Urinary bladder (tissue), 4 donors: ENCODE measurements around the gene TSPAN1. TPM values are rescaled to one million over a fixed set of nuclear protein-coding genes. Genes with fewer than 3 reads are reported as not detected.
A peak's percentile ranks its signal among the peaks of the same experiment; 100 is the strongest.

Experiments
- DNase-seq: peaks from one replicate; pipeline ENCODE4 v3.0.0-alpha.2; 2015; ENCODE audit errors: extremely low spot score
- H3K27ac ChIP-seq: one replicate; pipeline ENCODE4 v1.5.1; 2013; ENCODE audit warnings: low read depth, mild to moderate bottlenecking, moderate library complexity
- H3K36me3 ChIP-seq: one replicate; pipeline ENCODE4 v1.6.1; 2013; ENCODE audit warnings: mild to moderate bottlenecking, moderate library complexity; ENCODE audit not compliant: insufficient read depth
- H3K4me1 ChIP-seq: one replicate; pipeline ENCODE4 v1.6.1; 2013; ENCODE audit warnings: mild to moderate bottlenecking, moderate library complexity; ENCODE audit not compliant: insufficient read depth
- H3K4me3 ChIP-seq: one replicate; pipeline ENCODE4 v1.5.1; 2013; ENCODE audit warnings: low read depth, low read length
- WGBS: extraction: QIAGEN DNeasy Blood & Tissue Kit; methylation state at CpG from one replicate; pipeline ENCODE4 v1.1.7; 2013; 5-methylcytosine and 5-hydroxymethylcytosine counted together
- polyA plus RNA-seq: library from polyadenylated mRNA; stranded (reverse); fragments of 200-250 nt; gene quantifications from one replicate; pipeline ENCODE4 v1.2.3, GENCODE V29; 2013
- total RNA-seq: library from RNA; depleted of rRNA; stranded (reverse); fragments of >200 nt; gene quantifications from one replicate; pipeline ENCODE4 v1.2.3, GENCODE V29; 2014
- donor health status: healthy with polysubstance abuse.
- donor health status: healthy.

TSPAN1 gene
- total and polyA plus RNA-seq, 2 donors = 7.9 to 56.5 TPM

DNA sequence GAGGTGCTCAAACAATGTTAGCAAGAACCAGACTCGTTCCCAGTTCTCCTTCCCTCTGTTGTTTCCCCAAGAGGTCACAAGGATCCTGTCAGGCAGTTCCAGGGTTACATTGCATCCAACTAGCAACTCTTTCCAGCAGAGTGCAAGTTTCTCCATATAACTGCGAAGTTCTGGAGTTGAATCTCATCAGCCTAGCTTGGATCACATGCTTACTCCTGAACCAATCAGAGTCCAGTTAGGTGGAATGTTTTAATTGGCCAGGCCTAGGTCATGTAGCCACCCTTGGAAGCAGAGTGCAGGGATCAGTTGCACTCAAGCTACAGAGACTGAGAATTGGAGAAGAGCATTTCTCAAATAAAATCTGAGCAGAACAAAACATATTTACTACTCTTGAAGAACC, 26.6 kb upstream of the TSPAN1 start:
- H3K27ac ChIP-seq = no peak overlapping the region
- H3K4me1 ChIP-seq = no peaks in the 10 kb centered on the region
- no peaks in the 10 kb centered on the region for H3K36me3 ChIP-seq
- H3K4me3 ChIP-seq = no peak overlapping the region
- 66% methylated on average over 2 of the region's 2 CpGs for WGBS
- DNase-seq = no peak

DNA sequence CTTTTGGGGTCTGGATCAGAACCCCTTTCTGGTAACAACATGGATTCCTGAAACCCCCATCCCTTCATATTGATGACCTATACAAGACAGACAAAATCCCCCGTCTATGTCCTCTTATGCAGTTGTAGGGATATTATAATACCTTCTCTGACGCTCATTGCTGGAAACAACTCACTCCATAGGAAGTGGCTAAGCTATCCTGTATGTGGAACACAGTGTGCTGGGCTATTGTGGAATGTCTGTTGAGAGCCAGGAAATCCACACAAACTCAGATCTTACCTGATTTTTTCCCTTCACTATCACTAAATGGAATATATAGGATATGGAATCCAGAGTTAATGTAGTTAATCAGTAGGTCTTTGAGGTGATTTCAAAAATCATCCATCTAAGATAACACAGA, 24.8 kb upstream of the TSPAN1 start:
- H3K4me3 ChIP-seq = no peak overlapping the region
- DNase-seq = no peak
- no peak overlapping the region for H3K27ac ChIP-seq
- 90% methylated on average over 2 of the region's 2 CpGs for WGBS
- no peaks in the 10 kb centered on the region for H3K4me1 ChIP-seq
- H3K36me3 ChIP-seq = no peaks in the 10 kb centered on the region

DNA sequence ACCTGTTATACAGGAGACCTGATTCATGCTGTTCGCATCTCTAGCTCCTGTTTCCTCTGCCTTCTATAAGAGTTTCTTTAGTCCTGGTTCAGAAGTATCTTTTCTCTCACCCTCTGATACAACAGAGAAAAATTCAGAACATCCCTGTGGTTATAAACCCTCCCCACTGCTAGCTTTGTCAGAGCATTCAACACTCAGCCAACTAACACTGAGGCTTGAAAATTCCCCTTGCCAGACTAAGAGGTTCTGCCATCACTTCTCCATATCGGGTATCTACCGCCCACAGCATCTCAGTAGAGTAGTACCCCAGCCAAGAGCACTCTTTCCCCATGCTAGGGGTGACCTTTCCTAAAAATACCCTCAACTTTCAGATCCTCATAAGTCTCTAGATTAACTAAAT, 22.9 kb upstream of the TSPAN1 start:
- whole genome bisulfite sequencing = 88% methylated on average over 3 of the region's 3 CpGs
- no peak for DNase-seq

DNA sequence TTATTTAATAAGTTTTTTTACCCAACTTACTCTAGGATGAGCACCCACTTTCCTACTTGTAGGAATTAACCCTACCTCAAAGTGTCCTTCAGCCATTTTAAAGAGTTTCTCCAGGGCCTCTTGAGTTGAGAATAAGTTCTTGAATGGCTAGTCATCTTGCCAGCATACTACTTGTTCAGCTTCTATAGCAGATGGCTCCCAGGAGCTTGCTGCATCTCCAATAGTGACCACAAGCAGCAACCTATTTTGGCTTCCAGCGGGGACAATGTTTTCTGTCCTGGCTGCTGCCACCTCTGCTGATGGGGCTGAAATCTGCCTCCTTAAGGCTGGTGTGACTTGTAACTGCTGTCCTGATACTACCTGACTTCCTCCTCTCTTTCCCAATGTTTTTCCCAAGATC, 21.7 kb upstream of the TSPAN1 start:
- 93% methylated on average over 1 of the region's 1 CpG for WGBS
- Histone ChIP-seq H3K4me1 (no peaks in the 10 kb centered on the region), H3K36me3 (no peaks in the 10 kb centered on the region), H3K4me3 (no peak overlapping the region), H3K27ac (no peak overlapping the region)
- DNase-seq = no peak

More for the DNA sequence above, 22.9 kb upstream of the TSPAN1 start:
- Histone ChIP-seq H3K36me3 (no peaks in the 10 kb centered on the region), H3K4me1 (no peaks in the 10 kb centered on the region), H3K4me3 (no peak overlapping the region), H3K27ac (no peak overlapping the region)

DNA sequence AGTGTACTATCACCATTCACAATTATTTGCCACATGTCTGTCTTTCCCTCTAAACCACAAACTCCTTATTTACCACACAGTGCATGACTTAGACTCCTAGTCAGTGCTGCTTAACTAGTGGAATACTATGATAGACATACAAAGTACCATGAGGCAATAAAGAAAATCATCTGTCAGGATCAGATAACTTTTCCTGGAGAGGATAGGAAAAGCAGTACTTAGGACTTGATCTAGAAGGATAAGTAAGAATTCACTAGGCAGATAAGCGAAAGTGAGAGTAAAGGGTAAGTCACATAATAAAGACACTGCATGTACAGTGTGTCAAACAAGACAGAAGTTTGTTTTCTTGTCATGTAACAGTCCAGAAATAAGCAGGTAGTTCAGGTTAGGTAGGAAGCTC, 21.2 kb upstream of the TSPAN1 start:
- 95% methylated on average over 1 of the region's 1 CpG for WGBS
- H3K36me3 ChIP-seq = no peaks in the 10 kb centered on the region
- no peak for DNase-seq
- no peak overlapping the region for H3K27ac ChIP-seq
- H3K4me1 ChIP-seq = no peaks in the 10 kb centered on the region
- no peak overlapping the region for H3K4me3 ChIP-seq

DNA sequence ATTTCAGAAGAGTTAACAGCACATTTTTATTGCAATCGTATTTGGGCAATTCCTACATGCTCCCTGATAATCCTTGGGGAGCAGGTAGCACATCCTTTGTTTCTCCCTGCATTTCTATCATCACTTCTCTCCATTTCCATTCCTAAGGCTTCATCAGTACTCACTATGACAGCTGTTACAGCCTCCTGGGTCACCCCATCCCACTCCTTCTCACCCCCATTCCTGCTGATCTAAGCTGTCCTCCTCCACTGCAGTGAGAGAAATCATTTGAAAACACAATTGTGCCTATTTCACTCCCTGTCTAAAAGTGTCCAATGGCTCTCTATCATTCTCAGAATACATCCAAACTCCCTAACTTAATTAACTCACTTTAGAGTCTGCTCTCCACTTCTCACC, 17.0 kb upstream of the TSPAN1 start:
- DNase-seq = no peak
- H3K4me1 ChIP-seq = no peaks in the 10 kb centered on the region
- 87% methylated on average over 1 of the region's 1 CpG for WGBS
- no peak overlapping the region for H3K27ac ChIP-seq
- no peaks in the 10 kb centered on the region for H3K36me3 ChIP-seq
- H3K4me3 ChIP-seq = no peak overlapping the region

DNA sequence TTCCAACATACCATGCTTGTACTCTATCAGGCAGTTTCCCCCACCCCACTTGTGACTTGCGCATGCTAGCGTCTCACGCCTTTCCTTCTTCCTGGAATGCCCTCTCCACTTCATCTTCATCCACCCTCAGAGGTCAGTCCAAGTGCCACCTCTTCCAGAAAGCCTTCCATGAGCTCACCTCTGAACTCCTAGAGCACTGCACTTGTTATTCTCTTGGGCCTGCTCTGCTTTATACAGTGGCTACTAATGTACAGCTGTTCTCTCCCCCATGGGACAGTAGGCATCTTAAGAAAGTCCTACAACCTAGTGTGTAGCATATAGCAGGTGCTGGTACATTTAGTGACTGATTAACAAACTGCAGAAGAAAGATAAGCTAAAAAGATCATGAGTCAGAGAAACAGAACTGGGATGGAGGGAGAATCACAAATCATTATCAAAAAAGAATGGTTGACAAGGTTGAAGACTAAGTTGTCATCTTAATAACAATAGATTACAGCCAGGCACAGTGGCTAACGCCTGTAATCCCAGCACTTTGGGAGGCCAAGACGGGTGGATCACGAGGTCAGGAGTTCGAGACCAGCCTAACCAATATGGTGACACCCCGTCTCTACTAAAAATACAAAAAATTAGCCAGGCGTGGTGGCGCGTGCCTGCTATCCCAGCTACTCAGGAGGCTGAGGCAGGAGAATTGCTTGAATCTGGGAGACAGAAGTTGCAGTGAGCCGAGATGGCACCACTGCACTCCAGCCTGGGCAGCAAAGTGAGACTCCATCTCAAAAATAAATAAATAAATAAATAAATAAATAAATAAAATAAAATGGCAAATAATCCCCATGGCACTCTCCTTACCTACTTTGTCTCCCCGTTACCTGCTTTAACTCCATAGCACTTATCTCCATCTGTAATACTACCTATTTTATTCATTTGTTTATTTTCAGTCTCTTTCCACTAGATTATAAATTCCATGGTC, 16.3 kb upstream of the TSPAN1 start:
- H3K4me1 ChIP-seq = no peaks in the 10 kb centered on the region
- WGBS = 92% methylated on average over 13 of the region's 13 CpGs
- H3K36me3 ChIP-seq = no peaks in the 10 kb centered on the region
- DNase-seq = no peak
- H3K4me3 ChIP-seq = no peak overlapping the region
- no peak overlapping the region for H3K27ac ChIP-seq

DNA sequence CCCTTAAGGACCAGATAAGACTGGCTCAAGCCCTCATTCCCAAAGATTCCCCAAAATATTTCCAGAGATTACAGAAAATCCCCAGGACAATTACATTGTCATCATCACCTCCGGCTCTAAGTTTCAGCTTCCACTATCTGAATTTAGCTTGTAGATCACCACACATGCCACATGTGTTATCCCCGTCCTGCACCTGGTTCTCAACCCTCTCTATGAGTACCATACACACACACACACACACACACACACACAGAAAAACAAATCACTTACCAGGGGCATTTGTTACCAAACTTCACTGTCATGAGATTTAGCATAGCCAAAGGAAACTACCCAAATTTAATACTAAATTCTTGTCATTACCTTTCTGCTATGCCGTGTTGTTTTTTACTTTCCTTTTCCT, 15.4 kb upstream of the TSPAN1 start:
- H3K4me1 ChIP-seq = no peaks in the 10 kb centered on the region
- 67% methylated on average over 3 of the region's 3 CpGs for WGBS
- no peaks in the 10 kb centered on the region for H3K36me3 ChIP-seq
- DNase-seq = no peak
- H3K27ac ChIP-seq = no peak overlapping the region
- no peak overlapping the region for H3K4me3 ChIP-seq

DNA sequence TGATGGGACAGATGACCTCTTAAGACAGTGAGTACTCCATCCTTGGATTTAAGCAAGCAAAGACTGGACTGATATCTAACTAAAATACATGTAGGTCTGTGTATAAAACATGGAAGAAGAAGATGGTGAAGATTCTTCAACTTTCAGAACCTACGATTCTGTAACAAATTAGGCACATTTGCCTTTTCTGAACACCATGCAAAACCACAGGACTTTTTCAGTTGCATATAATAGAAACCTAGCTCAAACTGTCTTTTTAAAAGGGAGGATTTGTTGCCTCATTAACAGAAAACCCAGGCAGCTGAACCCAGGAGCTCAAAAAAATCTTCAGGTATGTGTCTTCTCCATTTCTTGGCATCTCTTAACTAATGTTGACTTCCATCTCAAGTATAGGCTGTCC, 14.7 kb upstream of the TSPAN1 start:
- no peak for DNase-seq
- H3K4me3 ChIP-seq = no peak overlapping the region
- H3K36me3 ChIP-seq = no peaks in the 10 kb centered on the region
- H3K27ac ChIP-seq = no peak overlapping the region
- WGBS = 92% methylated on average over 1 of the region's 1 CpG
- H3K4me1 ChIP-seq = no peaks in the 10 kb centered on the region

DNA sequence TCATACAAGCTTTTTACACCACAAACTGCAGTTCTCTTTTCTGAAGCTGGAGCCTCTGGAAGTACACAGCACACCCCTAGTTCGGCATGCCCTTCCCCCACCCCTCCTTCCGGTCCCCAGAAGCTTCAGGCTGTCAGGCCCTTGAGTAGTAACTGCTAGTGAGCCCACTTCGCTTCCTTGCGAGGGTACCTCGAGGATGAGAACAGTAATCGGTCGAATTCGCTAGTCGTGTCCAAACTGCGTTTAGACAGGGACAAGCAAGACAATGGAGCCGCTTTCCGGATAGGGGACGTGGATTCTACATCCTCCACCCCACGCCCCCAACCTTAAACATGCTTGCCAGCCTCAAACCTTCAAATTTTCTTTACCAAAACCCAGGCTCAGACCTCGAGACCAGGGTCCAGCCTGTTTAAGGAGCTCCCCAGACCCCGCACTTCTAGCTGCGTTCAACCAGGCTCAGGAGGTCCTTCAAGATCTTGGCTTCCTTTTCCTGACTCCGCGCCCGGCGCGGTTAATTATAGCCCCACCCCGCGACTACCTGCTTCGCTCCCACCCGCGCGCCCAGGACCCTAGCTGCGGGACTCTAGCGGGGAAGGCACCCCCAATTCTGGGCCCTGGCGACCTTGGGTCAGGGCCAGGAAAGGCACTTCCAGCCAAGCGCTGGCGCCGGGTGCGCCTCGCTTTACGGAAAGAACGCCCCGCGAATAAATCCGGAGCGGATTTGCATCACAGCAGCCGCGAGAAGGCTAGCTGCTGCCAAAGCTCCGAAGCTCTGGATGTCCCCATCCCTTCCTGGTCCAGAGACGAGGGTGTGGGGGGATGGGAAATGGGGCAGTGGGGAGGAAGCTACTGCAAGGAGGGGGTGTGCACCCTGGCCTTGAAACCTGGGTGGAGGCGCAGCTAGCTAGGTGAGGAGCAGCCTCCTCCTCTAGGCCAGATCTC, 8.1 kb upstream of the TSPAN1 start:
- no peaks in the 10 kb centered on the region for H3K4me1 ChIP-seq
- H3K4me3 ChIP-seq = peak overlapping the region; percentile 49
- no peak for DNase-seq
- peak overlapping the region; percentile 56 for H3K27ac ChIP-seq
- WGBS = 13% methylated on average over 47 of the region's 47 CpGs
- no peaks in the 10 kb centered on the region for H3K36me3 ChIP-seq

DNA sequence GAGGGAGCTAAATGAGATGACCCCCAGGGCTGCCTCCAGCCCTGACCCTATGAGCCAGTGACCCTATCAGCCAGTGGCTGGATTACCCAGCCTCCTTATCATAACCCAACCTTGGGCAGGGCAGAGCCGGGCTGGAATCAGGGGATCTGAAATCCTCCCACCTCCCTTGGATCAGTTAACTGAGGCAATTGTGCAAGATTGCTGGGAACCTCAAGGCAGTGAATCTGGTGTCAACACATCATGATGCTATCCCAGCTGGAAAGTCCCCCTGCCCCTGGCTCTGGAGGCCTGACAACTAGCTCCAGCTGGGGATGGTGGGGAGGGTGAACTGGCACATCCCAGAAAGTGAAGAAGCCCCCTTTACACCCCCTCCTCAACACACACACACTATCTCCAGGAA, 6.4 kb upstream of the TSPAN1 start:
- Histone ChIP-seq H3K4me1 (no peaks in the 10 kb centered on the region), H3K4me3 (no peak overlapping the region), H3K36me3 (no peaks in the 10 kb centered on the region), H3K27ac (no peak overlapping the region)
- 70% methylated on average over 1 of the region's 1 CpG for WGBS
- no peak for DNase-seq

DNA sequence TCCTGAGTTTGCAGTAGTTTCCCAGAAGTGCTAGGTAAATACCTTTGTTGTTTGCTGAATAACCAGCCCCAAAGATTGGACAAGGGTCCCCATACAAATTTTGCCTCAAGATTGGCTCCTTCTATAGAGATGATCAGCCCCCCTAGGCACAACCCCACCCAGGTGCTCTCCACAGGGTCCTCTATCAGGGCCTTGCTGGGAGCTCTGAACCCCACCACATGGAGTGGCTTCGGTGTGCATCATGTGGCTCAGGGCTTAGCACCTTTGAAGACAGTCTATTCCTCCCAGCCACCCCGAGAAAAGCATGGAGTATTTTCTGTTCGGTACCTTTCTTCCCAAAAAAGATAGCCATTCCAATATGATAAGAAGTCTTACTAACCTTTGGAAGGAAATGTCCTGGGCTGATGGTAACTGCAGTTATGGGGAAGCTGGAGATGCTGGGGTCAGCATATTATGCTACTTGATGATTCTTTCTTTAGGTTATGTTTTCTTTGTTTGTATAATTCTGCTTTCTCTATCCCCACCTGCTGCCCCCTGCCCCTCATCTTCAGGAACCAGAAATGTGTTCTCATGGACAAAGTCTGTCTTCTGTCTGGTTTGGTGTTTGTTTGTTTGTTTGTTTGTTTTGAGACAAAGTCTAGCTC, 5.0 kb upstream of the TSPAN1 start:
- Histone ChIP-seq H3K4me3 (no peak overlapping the region), H3K27ac (no peak overlapping the region), H3K36me3 (no peaks in the 10 kb centered on the region), H3K4me1 (no peaks in the 10 kb centered on the region)
- WGBS = 89% methylated on average over 3 of the region's 3 CpGs
- DNase-seq = no peak

DNA sequence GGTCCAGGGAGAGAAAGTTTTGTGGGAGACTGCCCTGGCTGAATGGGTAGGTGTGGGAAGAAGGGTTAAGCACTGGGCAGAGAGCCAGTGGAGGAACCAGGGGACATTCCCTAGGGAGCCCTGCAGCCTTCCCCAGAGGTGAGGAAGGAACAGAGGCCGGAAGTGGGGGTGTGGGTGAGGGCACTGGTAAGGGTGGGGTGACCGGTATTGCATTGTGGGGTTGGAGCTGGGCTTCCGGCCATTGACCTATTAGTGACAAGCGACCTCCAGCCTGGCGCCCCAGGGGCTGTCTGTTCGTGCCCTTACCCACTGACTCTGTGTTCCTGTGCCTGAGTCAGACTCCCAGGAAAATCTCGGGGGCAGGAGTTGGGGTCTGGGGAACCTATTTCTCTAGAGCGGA, 3.5 kb upstream of the TSPAN1 start:
- no peak overlapping the region for H3K4me3 ChIP-seq
- H3K36me3 ChIP-seq = no peaks in the 10 kb centered on the region
- no peak overlapping the region for H3K27ac ChIP-seq
- H3K4me1 ChIP-seq = no peaks in the 10 kb centered on the region
- no peak for DNase-seq
- 88% methylated on average over 8 of the region's 8 CpGs for WGBS
